PC-3 (cell line): ENCODE data around the gene AZIN2. TPM values are rescaled to one million over a fixed set of nuclear protein-coding genes. Genes with fewer than 3 reads are reported as not detected.

Source experiments
- ATAC-seq: fragments of 200-7000 bp; cut with Tn5 transposase; 2 replicates; pipeline ENCODE4 v1.9.1; 2020; ENCODE audit warnings: mild to moderate bottlenecking, moderate library complexity
- BruUV-seq: library from RNA; stranded (reverse); fragments of 400-500 nt; replicated peaks from 2 replicates; lab custom pipeline; 2021; lab: Mats Ljungman, UMichigan
- CTCF ChIA-PET: fragments of 300-600 bp; sonication (Branson Sonifier 250); formaldehyde crosslinking; loops from one replicate; lab custom pipeline; 2022; ENCODE audit warnings: antibody characterized with exemption; lab: Charles Lee
- POLR2A ChIA-PET: fragments of 300-600 bp; sonication (Branson Sonifier 250); formaldehyde crosslinking; loops from one replicate; lab custom pipeline; 2022; ENCODE audit warnings: antibody characterized with exemption; ENCODE audit not compliant: unreplicated experiment; lab: Charles Lee
- DNase-seq: peaks from one replicate; pipeline ENCODE4 v3.0.0-alpha.2; 2015
- H2AFZ ChIP-seq: fragments of 300-600 bp; sonication (generic); 2 replicates; pipeline ENCODE4 v1.6.0; 2016; ENCODE audit warnings: antibody characterized with exemption, low read length
- H3F3A ChIP-seq: fragments of 300-600 bp; sonication (generic); one replicate; pipeline ENCODE4 v1.6.0; 2017; ENCODE audit warnings: antibody characterized with exemption, low read length, control low read depth, mild to moderate bottlenecking; ENCODE audit not compliant: unreplicated experiment
- H3K27ac ChIP-seq: fragments of 300-600 bp; sonication (generic); 2 replicates; pipeline ENCODE4 v1.5.1; 2016; ENCODE audit warnings: mild to moderate bottlenecking, low read length
- H3K27me3 ChIP-seq: fragments of 300-600 bp; sonication (generic); 2 replicates; pipeline ENCODE4 v1.6.1; 2016; ENCODE audit warnings: low read length, mixed read lengths
- H3K36me3 ChIP-seq: fragments of 300-600 bp; sonication (generic); 2 replicates; pipeline ENCODE4 v1.6.1; 2016; ENCODE audit warnings: low read depth, mixed run types, low read length, mixed read lengths
- H3K4me1 ChIP-seq: fragments of 300-600 bp; sonication (generic); 2 replicates; pipeline ENCODE4 v1.5.1; 2016; ENCODE audit warnings: low read length; ENCODE audit not compliant: insufficient read depth
- H3K4me2 ChIP-seq: fragments of 300-600 bp; sonication (generic); 2 replicates; pipeline ENCODE4 v1.6.0; 2016; ENCODE audit warnings: low read length
- H3K4me3 ChIP-seq: fragments of 300-600 bp; sonication (generic); 2 replicates; pipeline ENCODE4 v1.5.1; 2016; ENCODE audit warnings: mild to moderate bottlenecking, low read length, mixed read lengths
- H3K79me2 ChIP-seq: fragments of 300-600 bp; sonication (generic); 2 replicates; pipeline ENCODE4 v1.6.1; 2017; ENCODE audit warnings: low read length, mixed read lengths
- H3K9ac ChIP-seq: fragments of 300-600 bp; sonication (generic); 2 replicates; pipeline ENCODE4 v1.6.0; 2016; ENCODE audit warnings: mild to moderate bottlenecking, low read length
- H3K9me2 ChIP-seq: fragments of 300-600 bp; sonication (generic); replicated peaks from 2 replicates; pipeline ENCODE4 v1.6.1; 2016; ENCODE audit warnings: mixed run types, low read length, mixed read lengths
- H3K9me3 ChIP-seq: fragments of 300-600 bp; sonication (generic); 2 replicates; pipeline ENCODE4 v1.6.1; 2016; ENCODE audit warnings: low read length, mixed read lengths
- H4K20me1 ChIP-seq: fragments of 300-600 bp; sonication (generic); 2 replicates; pipeline ENCODE4 v1.6.1; 2016; ENCODE audit warnings: low read length, mixed read lengths
- CTCF ChIP-seq: fragments of 300-600 bp; sonication (generic); conservative IDR thresholded peaks from 2 replicates; pipeline ENCODE4 v1.5.1; 2017; ENCODE audit warnings: antibody characterized with exemption, low read depth, mild to moderate bottlenecking, low read length
- EZH2 ChIP-seq: fragments of 300-600 bp; sonication (generic); IDR thresholded peaks from one replicate; pipeline ENCODE4 v1.6.1; 2017; ENCODE audit warnings: antibody characterized with exemption, mild to moderate bottlenecking, low read length; ENCODE audit not compliant: unreplicated experiment
- EZH2phosphoT487 ChIP-seq: fragments of 300-600 bp; sonication (generic); IDR thresholded peaks from 2 replicates; pipeline ENCODE4 v1.6.1; 2018; ENCODE audit warnings: mild to moderate bottlenecking, antibody characterized with exemption, low read length, borderline replicate concordance
- intact Hi-C: fragments of 100-400 bp; cut with micrococcal nuclease; formaldehyde crosslinking; loops from 2 replicates; pipeline ENCODE4 v1.9.0; 2023
- total RNA-seq: library from RNA; depleted of rRNA; stranded (reverse); fragments of >200 nt; gene quantifications from 2 replicates; pipeline ENCODE4 v1.2.3, GENCODE V29; 2014

Gene AZIN2
- total RNA-seq, 1 experiment from 2014 or later: 2.2 TPM

DNA sequence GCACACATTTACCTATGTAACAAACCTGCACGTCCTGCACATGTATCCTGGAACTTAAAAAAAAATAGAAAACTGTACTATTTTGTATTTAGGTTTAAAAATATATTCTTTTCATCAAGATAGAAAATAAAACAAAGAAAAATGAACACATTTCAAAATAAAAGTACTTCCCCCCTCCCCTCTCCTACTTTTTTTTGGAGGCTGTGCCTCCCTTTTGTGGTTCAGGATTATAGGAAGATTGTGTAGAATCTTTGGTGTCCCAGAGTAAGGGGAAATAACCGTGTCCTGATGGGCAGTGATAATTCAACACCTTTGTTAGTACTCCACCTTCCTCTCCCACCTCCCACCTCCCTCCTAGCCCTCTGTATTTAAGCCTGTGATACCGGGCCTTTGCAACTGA is 60.8 kb downstream of the AZIN2 start:
- ChIA-PET CTCF (no interaction called here), POLR2A (no interaction called here)
- Histone ChIP-seq H3K4me3 (no peak overlapping the region), H3K9me3 (no peaks in the 10 kb centered on the region), H3K27ac (no peak overlapping the region), H3K9ac (no peak overlapping the region), H4K20me1 (no peaks in the 10 kb centered on the region), H3K9me2 (no peaks in the 10 kb centered on the region), H3K27me3 (no peaks in the 10 kb centered on the region), H3K4me2 (no peak overlapping the region), H3K4me1 (no peaks in the 10 kb centered on the region), H3K79me2 (no peaks in the 10 kb centered on the region), H3F3A (no peaks in the 10 kb centered on the region), H2AFZ (no peak overlapping the region), H3K36me3 (no peaks in the 10 kb centered on the region)
- no peak for TF ChIP-seq EZH2
- TF ChIP-seq EZH2phosphoT487: no peak
- TF ChIP-seq CTCF: no peak
- DNase-seq (no peak), ATAC-seq (no peak)
- BruUV-seq: no TSS peak
- intact Hi-C loops: no loop called here

DNA sequence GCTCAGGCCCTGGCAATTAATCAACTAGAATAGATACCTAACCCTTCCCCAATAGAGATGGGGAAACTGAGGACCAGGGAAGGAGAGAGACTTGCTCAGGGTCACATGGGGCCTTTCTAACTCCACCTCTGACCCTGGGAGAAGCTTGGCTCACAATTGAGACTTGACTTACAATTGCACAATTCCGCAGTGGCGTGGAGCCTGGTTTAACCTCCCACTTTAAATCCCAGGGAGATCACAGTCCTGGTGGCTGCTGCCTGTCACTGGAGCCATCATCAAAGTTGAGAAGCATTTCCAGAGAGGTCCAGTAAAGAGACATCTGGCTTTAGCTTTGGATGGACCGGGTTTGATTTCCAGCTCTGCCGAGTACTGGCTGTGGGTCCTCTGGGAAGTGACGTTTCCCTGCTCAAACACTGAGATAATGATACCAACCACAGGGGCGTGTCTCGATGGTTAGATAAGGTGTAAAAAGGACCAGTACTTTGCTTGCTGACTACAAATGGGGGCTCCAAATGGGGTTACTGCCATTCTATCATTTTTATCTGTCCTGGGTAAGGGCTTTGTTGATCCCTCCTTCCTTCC is 61.6 kb downstream of the AZIN2 start:
- no peak overlapping the region for H3K4me2 ChIP-seq
- H2AFZ ChIP-seq: no peak overlapping the region
- DNase-seq (no peak), ATAC-seq (no peak)
- ChIA-PET CTCF (no interaction called here), POLR2A (no interaction called here)
- no peaks in the 10 kb centered on the region for H3K36me3 ChIP-seq
- H3K9me2 ChIP-seq: no peaks in the 10 kb centered on the region
- H3K9me3 ChIP-seq: no peaks in the 10 kb centered on the region
- no TSS peak for BruUV-seq
- intact Hi-C loops: no loop called here
- H3K27me3 ChIP-seq: no peaks in the 10 kb centered on the region
- no peaks in the 10 kb centered on the region for H3K4me1 ChIP-seq
- no peaks in the 10 kb centered on the region for H3F3A ChIP-seq
- H3K79me2 ChIP-seq: no peaks in the 10 kb centered on the region
- no peak overlapping the region for H3K9ac ChIP-seq
- no peaks in the 10 kb centered on the region for H4K20me1 ChIP-seq
- H3K4me3 ChIP-seq: no peak overlapping the region
- H3K27ac ChIP-seq: no peak overlapping the region
- TF ChIP-seq CTCF (no peak), EZH2 (no peak), EZH2phosphoT487 (no peak)

GRCh38 chr1:33143176-33143575 is 62.2 kb downstream of the AZIN2 start:
- no peak for TF ChIP-seq EZH2
- TF ChIP-seq CTCF: no peak
- no peak for TF ChIP-seq EZH2phosphoT487
- no peaks in the 10 kb centered on the region for H3F3A ChIP-seq
- no peaks in the 10 kb centered on the region for H4K20me1 ChIP-seq
- no peaks in the 10 kb centered on the region for H3K27me3 ChIP-seq
- H3K9me2 ChIP-seq: no peaks in the 10 kb centered on the region
- H3K4me2 ChIP-seq: no peak overlapping the region
- no peak overlapping the region for H3K4me3 ChIP-seq
- intact Hi-C loops: no loop called here
- H2AFZ ChIP-seq: no peak overlapping the region
- ChIA-PET CTCF (no interaction called here), POLR2A (no interaction called here)
- no peaks in the 10 kb centered on the region for H3K79me2 ChIP-seq
- H3K27ac ChIP-seq: no peak overlapping the region
- no peaks in the 10 kb centered on the region for H3K9me3 ChIP-seq
- H3K36me3 ChIP-seq: no peaks in the 10 kb centered on the region
- H3K4me1 ChIP-seq: no peaks in the 10 kb centered on the region
- DNase-seq (no peak), ATAC-seq (no peak)
- BruUV-seq: no TSS peak
- no peak overlapping the region for H3K9ac ChIP-seq
